Left lung (tissue), 10 donors: ENCODE results near the gene RNF13. TPM values are rescaled to one million over a fixed set of nuclear protein-coding genes. Genes with fewer than 3 reads are reported as not detected.

Experiments used
- ATAC-seq: fragments of 200-7000 bp; cut with Tn5 transposase; one replicate; pipeline ENCODE4 v1.9.1; 2020; ENCODE audit warnings: moderate library complexity
- DNase-seq, 4 donors: peaks; one replicate each; pipeline ENCODE4 v3.0.0-alpha.2; 2013 to 2020
- H3K27ac ChIP-seq, 2 donors: fragments of 200-600 bp; sonication (generic) in 1 of 2; one replicate each; pipeline versions ENCODE4 v1.5.0 to v1.8.0; 2020 to 2021
- H3K27me3 ChIP-seq, 2 donors: fragments of 200-600 bp; sonication (generic) in 1 of 2; one replicate each; pipeline versions ENCODE4 v1.5.0 to v1.8.0; 2020 to 2021
- H3K36me3 ChIP-seq, 2 donors: fragments of 200-600 bp; sonication (generic) in 1 of 2; one replicate each; pipeline versions ENCODE4 v1.5.0 to v1.8.0; 2020 to 2021
- H3K4me1 ChIP-seq, 2 donors: fragments of 200-600 bp; one replicate each; pipeline ENCODE4 v1.8.0; 2021
- H3K4me3 ChIP-seq, 2 donors: fragments of 200-600 bp; sonication (generic) in 1 of 2; one replicate each; pipeline versions ENCODE4 v1.5.0 to v1.8.0; 2020 to 2021; ENCODE audit warnings: mild to moderate bottlenecking in 1 of 2
- H3K9me3 ChIP-seq, 2 donors: fragments of 200-600 bp; sonication (generic) in 1 of 2; one replicate each; pipeline versions ENCODE4 v1.5.0 to v1.8.0; 2020 to 2021
- CTCF ChIP-seq, 2 donors: fragments of 200-600 bp; sonication (generic) in 1 of 2; IDR thresholded peaks; one replicate each; pipeline versions ENCODE4 v1.5.0 to v1.8.0; 2021; ENCODE audit warnings: antibody characterized with exemption in 2 of 2
- intact Hi-C, 2 donors: fragments of 100-400 bp; cut with DNase I; formaldehyde crosslinking; loops; one replicate each; pipeline versions ENCODE4 v1.11.2 to v1.14.2; 2022
- polyA plus RNA-seq, 6 donors: library from polyadenylated mRNA; unstranded; fragments of 120-200 nt; gene quantifications; one replicate each; pipeline ENCODE4 v1.2.1, GENCODE V29; 2013; ENCODE audit not compliant: insufficient read length in 6 of 6
- total RNA-seq, 2 donors: library from RNA; stranded (reverse); fragmentation: NEBNext Ultra II Directional; extraction: Animal tissue kit (Norgen Biotek cat#: 25700); gene quantifications; one replicate each; pipeline ENCODE4 v1.2.1, GENCODE V29; 2021
- donor health status: DM: no; HTN: yes; CAD: no.
- donor health status: DM: no; HTN: no; CAD: no.

The RNF13 gene
- total and polyA plus RNA-seq, 8 donors, result 64.9 to 126 (median 73.6) TPM

GRCh38 chr3:149858911-149859310 lies 45.9 kb downstream of the RNF13 start:
- DNase-seq, result peak in 1 of 4 donors; percentile 5
- intact Hi-C loops, result no loop called here
- no peak for TF ChIP-seq CTCF (IDR thresholded peaks at IDR 0.05)
- H3K9me3 ChIP-seq, result no peaks in the 10 kb centered on the region
- no peaks in the 10 kb centered on the region for H3K27me3 ChIP-seq
- peaks cover 0 to 31% of the 10 kb centered on the region in 2 donors for H3K36me3 ChIP-seq
- H3K4me1 ChIP-seq, result peaks cover 0 to 8% of the 10 kb centered on the region in 2 donors
- no peak overlapping the region for H3K27ac ChIP-seq
- H3K4me3 ChIP-seq, result no peak overlapping the region
- no peak for ATAC-seq

- peaks cover 0 to 8% of the 10 kb centered on the region in 2 donors for H3K4me1 ChIP-seq
- no peak overlapping the region for H3K4me3 ChIP-seq
- no peaks in the 10 kb centered on the region for H3K27me3 ChIP-seq
- H3K27ac ChIP-seq, result no peak overlapping the region
- no peaks in the 10 kb centered on the region for H3K9me3 ChIP-seq
- ATAC-seq (no peak), DNase-seq (no peak)
- intact Hi-C loops, result no loop called here
- TF ChIP-seq CTCF (IDR thresholded peaks at IDR 0.05), result no peak
- H3K36me3 ChIP-seq, result peaks cover 0 to 20% of the 10 kb centered on the region in 2 donors
Measured at GRCh38 chr3:149860881-149861280, 47.9 kb downstream of the RNF13 start.

GRCh38 chr3:149867563-149867962 lies 54.5 kb downstream of the RNF13 start:
- Histone ChIP-seq H3K27me3 (no peaks in the 10 kb centered on the region), H3K27ac (no peak overlapping the region), H3K4me3 (no peak overlapping the region), H3K9me3 (peaks cover 0 to 5% of the 10 kb centered on the region in 2 donors), H3K4me1 (no peaks in the 10 kb centered on the region), H3K36me3 (peaks cover 0 to 3% of the 10 kb centered on the region in 2 donors)
- no peak for TF ChIP-seq CTCF (IDR thresholded peaks at IDR 0.05)
- intact Hi-C loops, result no loop called here
- DNase-seq, result no peak
- ATAC-seq, result no peak

- intact Hi-C loops, result no loop called here
- ATAC-seq (no peak), DNase-seq (no peak)
- no peaks in the 10 kb centered on the region for H3K4me1 ChIP-seq
- H3K27me3 ChIP-seq, result no peaks in the 10 kb centered on the region
- H3K9me3 ChIP-seq, result peaks cover 0 to 5% of the 10 kb centered on the region in 2 donors
- peaks cover 0 to 20% of the 10 kb centered on the region in 2 donors for H3K36me3 ChIP-seq
- H3K27ac ChIP-seq, result no peak overlapping the region
- no peak overlapping the region for H3K4me3 ChIP-seq
- TF ChIP-seq CTCF (IDR thresholded peaks at IDR 0.05), result no peak
Measured at GRCh38 chr3:149871855-149872254, 58.8 kb downstream of the RNF13 start.

- H3K27ac ChIP-seq, result no peak overlapping the region
- DNase-seq (no peak), ATAC-seq (no peak)
- no peak for TF ChIP-seq CTCF (IDR thresholded peaks at IDR 0.05)
- H3K4me1 ChIP-seq, result no peaks in the 10 kb centered on the region
- no peak overlapping the region for H3K4me3 ChIP-seq
- H3K36me3 ChIP-seq, result peaks cover 0 to 20% of the 10 kb centered on the region in 2 donors
- intact Hi-C loops, result no loop called here
- H3K9me3 ChIP-seq, result peaks cover 0 to under 1% of the 10 kb centered on the region in 2 donors
- H3K27me3 ChIP-seq, result no peaks in the 10 kb centered on the region
Measured at GRCh38 chr3:149872589-149872988, 59.6 kb downstream of the RNF13 start.
